RKO (cell line): Measurements from ENCODE around the gene FAM78B.

Experiments
- DNase-seq: peaks from one replicate; pipeline ENCODE4 v3.0.0-alpha.2; 2016; ENCODE audit warnings: low spot score

FAM78B gene

DNA sequence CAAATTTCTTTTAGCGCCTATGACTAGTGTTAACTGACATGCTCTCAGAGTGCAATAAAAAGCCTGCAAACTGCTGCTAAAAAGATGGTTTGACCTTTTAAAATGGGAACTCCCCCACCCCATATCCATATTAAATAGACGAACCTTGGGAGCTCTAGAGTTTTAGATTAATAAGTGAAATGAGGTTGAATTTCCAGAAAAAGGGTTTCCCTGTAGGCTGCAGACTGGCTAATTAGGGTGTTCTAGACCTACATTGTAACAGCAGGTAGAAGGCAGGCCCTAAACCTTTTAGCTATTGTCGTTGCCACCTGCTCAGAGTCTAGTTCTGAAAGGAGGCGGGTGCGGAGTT, 2.2 kb downstream of the FAM78B start:
- no peak for DNase-seq

DNA sequence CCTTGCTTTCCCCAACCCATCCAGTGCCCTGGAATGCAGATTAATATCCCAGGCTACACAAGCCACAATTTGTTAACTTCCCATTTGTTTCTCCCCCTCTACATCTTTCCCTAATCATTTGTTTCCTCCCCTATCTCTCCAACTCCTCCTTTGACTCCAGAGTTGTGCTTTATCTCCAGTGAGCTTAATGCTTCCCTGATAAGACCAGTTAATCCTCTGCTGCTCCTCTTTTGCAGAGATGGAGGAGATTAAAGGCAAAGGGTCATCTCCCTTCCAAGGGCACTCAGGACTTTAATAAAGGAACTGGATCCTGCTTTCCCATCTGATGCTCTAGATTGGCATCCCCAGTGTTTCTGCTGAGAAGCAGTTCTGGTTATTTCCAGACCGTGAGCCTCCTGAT, 7.1 kb downstream of the FAM78B start:
- DNase-seq = no peak

DNA sequence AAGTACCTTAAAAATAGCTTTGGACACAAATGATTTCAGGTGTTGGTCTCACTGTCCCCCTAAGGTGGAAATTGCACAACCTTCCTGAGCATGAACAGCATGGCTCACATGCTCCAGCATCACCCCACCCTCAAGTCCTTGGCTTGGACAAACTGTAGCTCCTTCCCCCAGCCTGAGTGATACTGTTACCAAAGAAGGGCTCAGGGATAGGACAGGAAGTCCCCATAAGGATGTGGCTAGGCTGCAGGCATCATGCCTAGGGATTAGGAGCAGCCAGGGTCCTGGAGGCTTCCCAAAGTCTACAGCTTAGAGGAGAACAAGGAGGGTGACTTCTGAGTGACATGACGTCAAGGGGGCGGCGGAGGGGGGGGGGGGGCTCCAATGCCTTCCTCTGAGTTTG, 10.1 kb downstream of the FAM78B start:
- no peak for DNase-seq

DNA sequence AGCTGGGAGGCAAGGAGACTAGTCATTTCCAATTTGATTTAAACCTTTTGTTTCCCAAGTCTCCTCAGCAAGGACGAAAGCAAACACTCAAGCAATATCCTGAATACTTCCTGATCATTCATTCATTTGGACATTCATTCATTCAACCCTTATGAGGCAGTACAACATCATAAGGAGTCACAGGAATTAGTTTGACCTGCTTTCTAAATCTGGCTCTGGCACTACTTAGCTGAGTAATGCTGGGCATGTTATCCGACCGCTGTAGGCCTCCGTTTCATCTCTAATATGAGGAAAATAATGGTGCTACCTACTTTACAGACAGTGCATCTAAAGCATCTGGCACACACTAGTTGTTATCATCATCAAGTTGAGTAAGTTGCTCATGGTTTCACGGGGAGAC, 11.7 kb downstream of the FAM78B start:
- DNase-seq = no peak

DNA sequence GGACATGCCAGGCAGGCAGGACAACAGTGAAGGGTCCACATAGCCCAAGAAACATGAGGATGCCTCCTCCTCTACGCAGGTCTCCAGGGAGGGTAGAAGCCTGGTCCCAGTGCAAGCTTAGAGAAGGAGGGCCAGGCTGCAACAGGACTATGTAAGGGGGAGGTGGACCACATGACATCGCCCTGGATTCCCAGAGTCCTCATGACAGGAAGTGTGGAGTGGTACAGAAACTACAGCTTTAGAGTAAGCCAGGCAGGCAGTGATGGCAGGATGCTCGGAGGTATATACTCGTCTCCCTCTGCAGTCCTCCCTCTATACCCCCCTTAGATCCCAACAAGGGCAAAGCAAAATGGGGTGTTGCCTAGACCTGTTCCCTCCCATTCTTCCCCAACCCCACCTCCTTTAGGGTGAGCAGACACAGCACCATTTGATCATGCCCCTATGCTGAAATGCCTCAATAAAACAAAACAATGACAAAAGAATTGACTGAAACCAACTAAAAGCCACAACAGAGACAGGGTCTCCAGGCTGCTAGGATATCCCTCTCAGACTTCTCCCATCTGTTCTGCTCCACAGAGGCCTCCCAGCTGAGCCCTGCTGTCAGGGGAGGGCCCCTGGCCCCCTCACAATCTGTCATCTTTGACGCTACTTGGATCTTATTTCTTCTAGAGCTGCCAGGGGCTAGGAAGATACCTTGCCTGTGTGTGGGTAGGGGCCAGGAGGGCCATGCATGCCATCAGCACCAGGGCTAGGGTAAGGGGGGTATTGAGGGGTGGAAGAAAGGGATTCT, 13.1 kb downstream of the FAM78B start:
- no peak for DNase-seq

DNA sequence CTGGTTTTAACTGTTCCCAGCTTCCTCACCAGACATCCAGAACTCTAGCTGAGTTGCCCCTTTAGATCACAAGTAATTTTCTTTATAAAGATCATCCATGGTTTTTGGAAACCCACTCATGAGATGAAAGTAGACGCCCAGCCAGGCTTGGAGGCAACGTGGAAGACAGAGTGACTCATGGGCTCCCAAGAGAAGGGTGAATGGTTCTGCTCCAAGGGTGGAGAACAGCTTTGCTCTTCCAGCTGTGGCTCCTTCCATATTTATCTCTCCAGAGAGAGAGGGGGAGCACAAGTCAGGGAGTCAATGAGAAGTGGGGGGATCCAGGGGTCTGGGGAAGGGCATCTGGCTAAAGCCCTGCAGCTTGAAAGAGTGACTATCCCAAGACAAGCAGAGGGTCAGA, 13.8 kb downstream of the FAM78B start:
- DNase-seq = no peak

DNA sequence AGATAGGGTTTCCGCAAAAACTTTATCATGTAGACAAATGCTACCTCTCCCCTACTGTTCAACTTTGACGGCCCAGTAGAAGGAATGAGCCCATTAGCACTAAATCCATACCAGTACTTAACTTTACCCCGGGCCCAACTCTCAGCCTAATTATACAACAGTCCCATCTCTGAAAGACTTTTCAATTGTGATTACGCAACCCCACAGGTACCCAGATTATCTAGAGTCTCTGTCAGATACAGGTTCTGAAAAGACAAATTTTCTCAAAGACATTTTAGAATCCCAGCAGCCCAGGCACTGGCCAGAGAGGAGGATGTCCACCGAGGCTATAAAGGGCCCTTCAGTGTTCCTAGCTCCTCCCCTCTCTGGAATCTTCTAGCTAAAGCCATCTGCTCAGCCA, 15.0 kb downstream of the FAM78B start:
- DNase-seq = no peak

DNA sequence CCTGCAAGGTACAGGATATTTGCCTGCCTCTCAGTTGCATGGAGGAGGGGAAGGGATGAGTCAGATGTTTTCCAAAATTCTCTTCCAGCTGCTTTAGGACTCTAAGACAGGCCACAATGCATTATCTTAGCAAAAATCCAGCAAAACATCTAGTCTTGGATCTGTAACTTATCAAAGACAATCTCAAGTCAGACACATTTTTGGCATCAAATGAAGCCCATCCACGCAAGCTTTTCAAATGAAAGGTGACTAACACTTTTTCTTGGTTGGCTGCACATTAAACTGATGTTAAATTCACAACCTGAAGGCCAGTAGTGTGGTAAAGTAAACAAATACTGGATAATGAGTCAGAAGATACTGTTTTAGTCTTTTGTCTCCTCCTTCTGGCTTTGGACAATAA, 21.3 kb downstream of the FAM78B start:
- no peak for DNase-seq

DNA sequence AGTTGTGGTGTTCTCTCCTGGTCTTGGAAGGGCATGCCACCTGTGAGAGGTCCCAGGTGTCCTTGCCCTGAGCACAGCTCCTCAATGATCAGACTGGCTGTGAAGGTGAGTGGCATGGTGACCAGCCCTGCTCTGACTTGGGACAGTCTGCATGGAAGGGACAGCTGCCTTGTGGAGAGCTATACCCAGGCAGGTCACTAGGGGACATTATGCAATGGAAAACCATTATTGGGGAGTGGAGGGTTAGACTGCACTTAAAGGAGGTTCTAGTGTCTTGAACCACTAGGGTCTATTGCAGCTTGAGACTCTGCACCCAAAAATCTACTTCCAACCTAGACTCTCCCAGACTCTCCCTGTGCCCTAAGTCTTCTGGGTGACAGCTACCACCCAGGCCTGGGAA, 24.8 kb downstream of the FAM78B start:
- no peak for DNase-seq

DNA sequence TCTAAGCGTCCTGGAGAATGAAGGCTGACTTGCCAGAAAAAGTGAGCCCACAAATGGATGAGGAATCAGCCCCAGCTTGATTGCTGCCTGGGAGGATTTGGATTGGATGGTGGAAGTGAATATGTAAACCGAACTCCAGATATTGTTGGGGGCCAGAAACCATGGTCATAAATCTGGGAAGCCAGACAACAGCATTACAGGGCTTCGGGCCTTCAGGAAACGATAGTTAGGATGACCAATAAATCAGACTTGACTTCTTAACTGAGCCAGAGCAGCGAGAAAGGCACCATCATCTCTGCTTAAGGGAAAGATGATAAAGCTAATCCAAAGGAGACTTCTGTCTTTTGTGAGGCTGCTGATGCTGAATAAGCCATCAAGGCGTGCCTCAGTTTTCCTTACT, 26.6 kb downstream of the FAM78B start:
- no peak for DNase-seq

DNA sequence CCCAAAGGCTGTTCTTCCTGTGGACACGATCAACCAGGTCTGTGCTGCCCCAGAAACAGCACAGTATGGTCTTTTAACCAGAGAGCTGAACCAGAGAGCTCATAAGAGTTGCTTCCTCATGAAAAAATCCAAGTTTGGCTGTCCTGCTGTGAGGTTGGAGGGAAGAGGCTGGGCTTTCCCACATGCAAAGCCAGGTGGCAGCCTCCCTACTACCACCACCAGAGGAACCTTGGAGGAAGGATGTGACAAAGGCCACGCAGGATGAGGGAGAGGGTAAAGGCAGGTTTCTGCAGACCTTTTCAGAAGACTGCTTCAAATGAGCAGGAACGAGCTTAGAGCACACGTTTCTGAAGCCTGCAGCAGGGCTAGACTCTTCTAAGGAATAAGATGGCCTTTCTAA, 27.1 kb downstream of the FAM78B start:
- no peak for DNase-seq

DNA sequence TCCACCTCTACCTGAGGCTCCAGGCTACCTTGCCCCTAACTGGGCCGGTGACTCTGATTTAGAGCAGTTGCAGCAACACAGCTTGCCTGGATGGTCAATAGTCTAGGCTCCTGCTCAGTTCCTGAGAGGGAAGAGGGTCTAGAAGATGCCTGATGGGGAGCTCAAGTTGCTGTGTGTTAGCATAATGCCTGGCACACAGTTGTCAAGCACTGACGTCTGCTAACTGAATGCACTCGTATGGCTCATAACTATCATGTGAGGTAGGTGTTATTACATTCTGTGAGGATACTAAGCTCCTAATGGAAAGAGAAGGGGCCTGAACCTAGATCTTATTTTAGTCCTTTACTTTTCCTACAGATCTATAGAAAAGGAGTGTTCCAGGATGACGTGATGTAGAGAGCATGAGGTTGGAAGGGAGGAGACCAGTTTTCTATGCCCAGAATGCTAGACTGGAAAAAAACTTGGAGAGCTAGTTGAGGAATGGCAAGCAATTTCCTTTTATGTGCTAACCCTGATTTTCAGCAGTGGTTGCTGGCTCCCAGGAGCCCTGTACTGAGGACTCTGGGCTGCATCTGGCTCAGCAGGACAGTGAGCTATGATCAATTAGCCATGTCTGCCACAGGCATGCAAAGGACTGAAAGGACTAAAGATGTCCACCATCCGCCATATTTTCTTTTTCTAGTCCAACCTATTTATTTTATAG, 30.0 kb downstream of the FAM78B start:
- no peak for DNase-seq

DNA sequence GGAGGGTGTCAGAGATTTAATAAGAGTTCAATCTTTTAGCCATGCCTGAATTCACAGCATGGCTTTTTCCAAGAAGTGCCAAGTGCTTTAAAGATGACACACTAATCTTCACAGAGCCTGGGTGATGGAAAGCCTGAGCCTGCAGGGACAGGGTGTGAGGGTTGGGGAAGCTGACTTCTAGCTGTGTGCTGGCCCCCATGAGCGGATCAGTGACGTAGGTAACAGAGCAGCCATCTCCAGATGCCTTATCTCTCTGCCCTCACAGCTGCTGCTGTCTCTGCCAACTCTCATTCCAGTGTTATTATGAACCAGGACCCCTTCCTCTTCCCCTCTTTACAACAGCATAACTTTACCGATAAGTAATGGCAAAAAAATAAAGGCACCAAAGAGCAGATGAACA, 30.6 kb downstream of the FAM78B start:
- DNase-seq = no peak

DNA sequence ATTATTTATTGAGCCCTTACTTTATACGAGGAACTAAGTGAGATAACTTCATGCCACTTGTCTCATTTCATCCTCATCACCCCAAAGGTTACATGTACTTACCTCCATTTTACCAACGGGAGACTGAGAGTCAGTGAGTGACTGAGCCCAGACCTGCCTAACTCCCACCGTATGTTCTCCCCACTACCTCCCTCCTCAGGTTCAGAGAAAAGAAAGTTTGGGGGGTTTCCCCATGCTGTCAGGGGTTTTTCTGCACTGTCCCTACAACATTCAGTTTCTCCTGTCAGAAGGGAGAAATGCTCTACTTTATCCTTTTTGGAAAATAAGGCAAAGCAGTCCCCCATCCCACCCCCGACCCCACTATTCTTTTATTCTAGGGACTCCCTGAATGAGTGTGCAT, 32.9 kb downstream of the FAM78B start:
- no peak for DNase-seq

DNA sequence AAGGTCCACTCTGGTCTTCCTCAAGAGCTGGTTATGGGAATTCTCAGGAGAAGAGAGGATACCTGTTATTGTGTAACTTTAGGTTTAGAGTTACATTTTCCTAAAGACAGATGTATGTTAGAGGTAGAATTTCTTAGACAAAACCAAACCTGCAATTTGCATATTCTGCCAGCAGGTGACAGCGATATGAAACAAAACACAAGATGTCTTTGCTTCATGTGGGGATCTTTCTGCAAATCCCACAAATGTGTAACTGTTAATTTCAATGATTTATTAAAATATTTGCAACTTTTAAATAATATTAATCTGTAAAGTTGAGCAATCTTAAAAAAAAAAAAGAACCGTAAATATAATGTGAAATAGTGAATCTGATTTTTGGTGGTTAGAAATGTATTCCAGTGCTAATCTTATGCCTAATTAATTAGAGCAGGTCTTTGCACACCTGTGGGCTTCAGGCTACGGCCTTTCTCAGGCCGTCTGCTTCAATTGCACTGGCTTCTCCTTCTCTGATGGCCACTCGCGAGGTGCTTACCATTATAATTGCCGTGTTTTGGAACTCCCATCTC, 33.4 kb downstream of the FAM78B start:
- DNase-seq = peak; percentile 9

DNA sequence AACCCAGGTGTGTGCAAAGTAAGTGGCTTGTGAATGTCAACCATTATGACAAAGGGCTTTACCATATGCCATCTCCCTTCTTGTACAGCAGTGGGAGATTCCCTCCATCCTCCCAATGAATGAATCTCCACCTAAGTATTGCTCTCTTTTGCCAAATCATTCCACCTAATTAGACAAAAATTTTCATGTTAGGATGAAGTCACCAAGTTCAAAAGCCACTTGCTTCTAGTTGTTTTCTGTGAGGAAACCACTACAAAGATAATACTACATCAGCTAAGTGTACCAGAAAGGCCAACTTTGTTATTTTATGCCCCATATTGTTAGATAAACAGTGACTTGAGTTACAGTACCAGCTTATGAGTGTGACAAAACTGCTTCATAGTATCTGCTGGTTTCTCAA, 34.3 kb downstream of the FAM78B start:
- DNase-seq = no peak

DNA sequence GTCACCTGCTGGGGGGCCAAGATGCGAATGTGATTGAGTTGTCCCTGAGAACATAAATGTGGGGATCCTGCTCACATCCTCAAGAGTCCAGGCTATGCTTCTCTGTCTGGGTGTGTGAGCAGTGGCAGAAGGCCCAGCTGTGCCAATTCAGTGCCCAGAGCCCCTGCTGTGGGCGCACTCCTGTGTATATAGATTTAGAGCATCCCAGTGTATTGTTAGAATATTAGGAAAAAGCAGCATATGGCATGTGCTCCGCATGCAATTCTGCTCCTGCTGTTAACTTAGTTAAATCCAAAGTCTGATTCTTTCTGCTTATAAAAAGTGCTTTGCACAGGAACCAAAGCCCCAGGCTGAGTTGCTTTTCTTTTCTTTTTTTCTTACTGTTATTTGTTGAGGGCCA, 37.8 kb downstream of the FAM78B start:
- DNase-seq = no peak

DNA sequence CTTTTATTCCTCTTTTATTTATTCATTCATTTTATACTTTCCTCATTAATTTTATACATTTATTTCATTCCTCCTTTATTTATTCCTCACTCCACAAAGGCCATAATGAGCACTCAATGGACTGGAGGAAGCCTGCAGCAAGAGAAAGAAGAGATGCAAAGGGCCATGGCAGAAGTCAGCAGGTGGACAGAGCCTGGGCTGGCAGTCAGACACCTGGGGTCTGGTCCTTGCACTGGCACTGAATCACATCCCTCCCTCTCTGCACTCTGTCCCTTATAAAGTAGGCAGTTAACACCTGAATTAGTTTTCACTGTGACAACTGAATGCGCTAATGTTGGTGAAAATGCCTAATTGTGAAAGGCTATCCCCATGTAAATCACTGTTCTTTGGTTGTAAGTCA, 38.6 kb downstream of the FAM78B start:
- DNase-seq = no peak

DNA sequence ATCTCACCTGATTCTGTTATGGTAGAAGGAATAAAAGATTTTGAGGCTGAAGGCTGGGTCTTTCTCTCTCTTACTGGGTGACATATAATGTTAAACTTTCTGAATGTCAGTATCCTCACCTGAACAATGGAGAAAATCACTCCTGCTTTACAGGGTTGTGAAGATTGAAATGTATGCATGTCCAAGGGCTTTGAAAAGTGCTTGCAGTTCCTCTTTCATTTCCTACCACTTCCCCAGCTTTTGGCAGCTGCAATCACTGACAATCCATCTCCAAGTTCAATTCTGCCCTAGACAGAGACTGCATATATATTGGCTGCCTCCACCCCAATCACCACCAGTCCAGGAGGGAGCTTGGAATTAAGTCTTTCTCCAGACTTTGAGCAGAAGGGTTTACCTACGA, 39.8 kb downstream of the FAM78B start:
- DNase-seq = no peak

DNA sequence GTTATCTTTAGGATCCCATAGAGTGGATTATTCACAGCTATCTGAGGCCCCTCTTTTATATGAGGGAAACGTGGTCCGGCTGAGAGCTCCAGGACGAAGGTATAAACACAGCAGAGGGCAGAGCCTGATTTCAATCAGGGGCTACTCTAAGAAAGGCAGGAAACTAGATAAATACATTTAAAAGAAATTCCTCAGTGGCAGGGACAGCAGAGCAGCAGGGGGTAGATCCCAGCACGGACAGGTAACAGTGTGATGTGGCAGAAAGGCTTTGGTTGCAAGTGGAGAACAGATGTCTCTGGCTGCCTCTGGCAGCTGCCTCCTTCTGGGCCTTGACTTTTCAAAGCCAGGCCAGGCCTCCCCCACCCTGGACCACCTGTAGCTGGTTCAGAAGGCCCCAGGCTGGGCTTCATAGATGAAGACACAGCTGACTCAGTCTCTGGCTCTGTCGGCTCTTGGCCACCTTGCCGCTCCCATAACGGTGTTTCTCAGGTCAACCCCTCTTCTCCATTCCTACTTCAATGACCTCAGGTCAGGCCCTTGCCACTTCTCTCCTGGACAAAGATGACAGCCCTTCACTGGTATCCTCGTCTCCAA, 43.8 kb downstream of the FAM78B start:
- DNase-seq = no peak

DNA sequence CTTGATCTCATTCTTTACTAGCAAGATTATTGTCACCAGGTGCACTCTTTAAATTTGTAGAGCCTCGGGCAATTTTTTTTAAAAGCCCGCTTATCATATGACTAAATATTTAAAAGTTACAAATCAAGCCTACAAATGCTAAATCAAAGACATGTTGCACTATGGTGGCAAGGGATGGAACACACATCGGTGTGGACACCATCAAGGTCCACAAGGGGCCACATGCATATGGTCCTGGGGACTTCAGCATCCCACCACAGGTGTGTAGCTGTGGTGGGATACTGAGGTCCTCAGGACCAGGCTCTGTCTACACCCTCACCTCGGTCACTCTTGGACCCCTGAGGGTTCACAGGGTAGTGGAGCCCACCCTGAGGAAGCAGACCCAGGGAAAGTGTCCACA, 45.8 kb downstream of the FAM78B start:
- DNase-seq = no peak

DNA sequence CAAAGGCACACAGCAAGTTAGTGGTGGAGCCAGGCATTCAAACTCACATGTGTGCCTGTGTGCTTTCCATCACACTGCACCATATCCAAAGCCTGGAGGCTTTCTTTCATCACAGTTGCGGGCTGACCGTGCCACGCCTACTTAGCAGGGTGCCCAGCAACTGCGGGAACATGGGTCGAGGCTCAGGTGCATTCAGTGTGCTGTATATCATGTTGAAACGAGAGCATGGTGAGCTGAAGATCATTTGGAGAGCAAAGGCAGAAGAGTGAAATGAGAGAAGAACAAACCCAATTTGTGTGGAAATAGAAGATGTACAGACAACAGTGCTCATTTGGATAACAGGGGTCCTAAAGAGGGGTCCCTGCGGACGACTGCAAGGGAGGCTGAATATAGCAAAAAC, 46.5 kb downstream of the FAM78B start:
- no peak for DNase-seq

DNA sequence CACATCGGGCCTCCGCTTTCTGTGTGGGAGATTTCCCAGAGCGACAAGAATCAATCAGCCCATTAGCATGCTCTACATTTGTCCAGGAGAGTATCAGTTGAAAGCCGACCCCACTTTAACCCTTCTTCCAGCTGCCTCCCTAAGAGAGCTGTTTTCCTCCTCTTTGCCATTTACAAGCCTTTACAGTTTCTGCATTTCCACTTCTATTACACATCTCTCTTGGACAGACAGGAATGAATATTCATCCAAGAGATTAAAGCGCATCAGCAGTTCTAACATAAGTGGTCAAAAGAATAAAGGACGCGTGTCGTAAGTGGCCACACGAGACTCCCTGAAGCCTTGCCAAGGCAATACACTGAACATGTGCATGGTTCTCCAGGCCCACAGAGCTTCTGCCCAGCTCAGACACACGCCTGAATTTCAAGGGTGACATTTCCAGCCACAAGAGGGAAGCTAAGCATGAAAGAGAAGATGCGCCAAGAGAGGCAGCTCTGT, 47.3 kb downstream of the FAM78B start:
- DNase-seq = no peak
